GM23248 (cell line): Measurements from ENCODE around the gene AFF3. TPM values are rescaled to one million over a fixed set of nuclear protein-coding genes. Genes with fewer than 3 reads are reported as not detected.

Experiments used
- DNase-seq: peaks from one replicate; pipeline ENCODE4 v3.0.0-alpha.2; 2015
- H2AFZ ChIP-seq: fragments of 200-600 bp; sonication (generic); 2 replicates; pipeline ENCODE4 v1.6.1; 2016; ENCODE audit warnings: antibody characterized with exemption
- H3F3A ChIP-seq: fragments of 200-600 bp; sonication (generic); 2 replicates; pipeline ENCODE4 v1.6.1; 2016; ENCODE audit warnings: mild to moderate bottlenecking, antibody characterized with exemption, mixed run types; ENCODE audit not compliant: insufficient read depth
- H3K27ac ChIP-seq: fragments of 200-600 bp; sonication (generic); 2 replicates; pipeline ENCODE4 v1.5.1; 2016; ENCODE audit warnings: mild to moderate bottlenecking
- H3K27me3 ChIP-seq: fragments of 200-600 bp; sonication (generic); replicated peaks from 2 replicates; pipeline ENCODE4 v1.6.1; 2016; ENCODE audit warnings: mild to moderate bottlenecking; ENCODE audit not compliant: insufficient read depth
- H3K36me3 ChIP-seq: fragments of 200-600 bp; sonication (generic); 2 replicates; pipeline ENCODE4 v1.6.1; 2016; ENCODE audit warnings: low read depth, mild to moderate bottlenecking
- H3K4me1 ChIP-seq: fragments of 200-600 bp; sonication (generic); 2 replicates; pipeline ENCODE4 v1.6.1; 2016; ENCODE audit warnings: mild to moderate bottlenecking; ENCODE audit not compliant: insufficient read depth
- H3K4me2 ChIP-seq: fragments of 200-600 bp; sonication (generic); one replicate; pipeline ENCODE4 v1.6.1; 2016; ENCODE audit warnings: mild to moderate bottlenecking; ENCODE audit not compliant: unreplicated experiment
- H3K4me3 ChIP-seq: fragments of 200-600 bp; sonication (generic); 2 replicates; pipeline ENCODE4 v1.5.1; 2016; ENCODE audit warnings: mild to moderate bottlenecking
- H3K79me2 ChIP-seq: fragments of 200-600 bp; sonication (generic); 2 replicates; pipeline ENCODE4 v1.6.1; 2016; ENCODE audit warnings: mild to moderate bottlenecking; ENCODE audit not compliant: insufficient read depth
- H3K9ac ChIP-seq: fragments of 200-600 bp; sonication (generic); 2 replicates; pipeline ENCODE4 v1.6.1; 2016; ENCODE audit warnings: mild to moderate bottlenecking
- H3K9me2 ChIP-seq: fragments of 200-600 bp; sonication (generic); 2 replicates; pipeline ENCODE4 v1.6.1; 2016; ENCODE audit warnings: mixed run types, mild to moderate bottlenecking, moderate library complexity; ENCODE audit not compliant: insufficient read depth
- H3K9me3 ChIP-seq: fragments of 200-600 bp; sonication (generic); one replicate; pipeline ENCODE4 v1.6.1; 2017; ENCODE audit warnings: low read depth
- H4K20me1 ChIP-seq: fragments of 200-600 bp; sonication (generic); 2 replicates; pipeline ENCODE4 v1.6.0; 2016; ENCODE audit not compliant: insufficient read depth
- EZH2 ChIP-seq: fragments of 200-600 bp; sonication (generic); IDR thresholded peaks from 2 replicates; pipeline ENCODE4 v1.6.1; 2018; ENCODE audit warnings: antibody characterized with exemption, mild to moderate bottlenecking; ENCODE audit not compliant: insufficient read depth, poor library complexity, severe bottlenecking
- EZH2phosphoT487 ChIP-seq: fragments of 200-600 bp; sonication (generic); IDR thresholded peaks from 2 replicates; pipeline ENCODE4 v1.6.1; 2018; ENCODE audit warnings: antibody characterized with exemption, moderate library complexity, mild to moderate bottlenecking, low read depth; ENCODE audit not compliant: insufficient read depth
- WGBS, 2 experiments: methylation state at CpG; one replicate each; pipeline ENCODE4 v1.1.6; 2015 to 2017; ENCODE audit warnings: low lambda C conversion rate in 2 of 2, low coverage in 1 of 2; ENCODE audit errors: missing lambda C conversion rate in 2 of 2; 5-methylcytosine and 5-hydroxymethylcytosine counted together
- in situ Hi-C: fragments of 300-500 bp; cut with MboI; formaldehyde crosslinking; loops from 2 replicates; pipeline ENCODE4 v1.15.0; 2020
- polyA plus RNA-seq: library from polyadenylated mRNA; unstranded; fragments of >200 nt; fragmentation: Nextera tagmentation; extraction: Ambion mirVana; gene quantifications from 2 replicates; pipeline ENCODE4 v1.2.1, GENCODE V29; 2016
- total RNA-seq: library from RNA; depleted of rRNA; stranded (reverse); fragments of >200 nt; shearing (Covaris generic); gene quantifications from 2 replicates; pipeline ENCODE4 v1.2.3, GENCODE V29; 2014

Gene AFF3
- total and polyA plus RNA-seq, 2 experiments from 2014 or later, result 0.56 to 0.86 TPM

DNA sequence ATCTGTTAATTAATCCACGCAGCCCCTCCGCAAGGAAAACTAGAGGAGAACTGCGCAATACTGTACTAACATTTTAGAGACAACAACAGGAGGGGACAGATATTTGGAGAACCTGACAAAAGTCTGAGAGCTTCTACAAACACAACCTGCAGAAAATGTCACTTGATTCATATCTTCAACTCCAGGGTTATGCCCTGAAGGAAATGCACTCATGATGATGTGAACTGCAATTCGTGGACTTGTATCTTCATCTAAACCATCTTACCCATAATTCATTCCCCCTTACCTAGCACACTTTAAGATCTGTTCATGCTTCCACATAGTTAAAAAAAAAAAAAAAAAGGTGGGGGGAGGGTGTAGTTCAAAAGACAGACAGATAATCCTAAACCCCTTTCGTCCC, 75.5 kb downstream of the AFF3 start:
- Histone ChIP-seq H3F3A (no peaks in the 10 kb centered on the region), H3K36me3 (no peaks in the 10 kb centered on the region), H3K9me2 (no peaks in the 10 kb centered on the region), H3K4me3 (no peak overlapping the region), H3K9ac (no peak overlapping the region), H3K9me3 (no peaks in the 10 kb centered on the region), H3K4me1 (no peaks in the 10 kb centered on the region), H2AFZ (no peak overlapping the region), H4K20me1 (no peaks in the 10 kb centered on the region), H3K79me2 (no peaks in the 10 kb centered on the region), H3K4me2 (no peak overlapping the region), H3K27ac (no peak overlapping the region), H3K27me3 (peaks cover 12% of the 10 kb centered on the region)
- in situ Hi-C loops, result no loop called here
- WGBS, 2 experiments, result 66 to 70% methylated on average over 5 of the region's 5 CpGs
- TF ChIP-seq EZH2phosphoT487, result no peak
- no peak for TF ChIP-seq EZH2
- DNase-seq, result no peak

DNA sequence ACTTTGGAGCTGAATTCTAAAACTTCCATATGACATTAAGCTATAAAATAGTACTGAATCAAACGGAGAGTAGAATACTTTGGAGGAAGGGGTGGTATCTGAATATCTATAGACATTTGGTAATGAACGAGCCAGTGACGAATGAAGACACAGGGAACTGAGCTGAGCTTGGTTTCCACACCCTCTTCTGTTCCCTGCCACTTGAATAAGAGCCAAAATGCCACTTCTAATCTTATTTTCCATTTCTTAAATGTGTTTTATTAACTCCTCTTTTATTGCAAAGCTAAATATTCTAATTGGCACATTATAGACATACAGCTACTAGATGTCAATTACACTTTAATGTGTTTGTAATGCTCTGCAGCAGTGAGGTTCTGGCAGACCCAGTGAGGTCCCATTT, 76.1 kb downstream of the AFF3 start:
- H2AFZ ChIP-seq, result no peak overlapping the region
- H3K4me3 ChIP-seq, result no peak overlapping the region
- WGBS, 2 experiments, result 13 to 35% methylated on average over 3 of the region's 3 CpGs
- no peaks in the 10 kb centered on the region for H3K4me1 ChIP-seq
- no peaks in the 10 kb centered on the region for H3K36me3 ChIP-seq
- no peak for DNase-seq
- no peak overlapping the region for H3K27ac ChIP-seq
- H3F3A ChIP-seq, result no peaks in the 10 kb centered on the region
- no peak for TF ChIP-seq EZH2
- no peak for TF ChIP-seq EZH2phosphoT487
- H3K79me2 ChIP-seq, result no peaks in the 10 kb centered on the region
- in situ Hi-C loops, result no loop called here
- no peaks in the 10 kb centered on the region for H4K20me1 ChIP-seq
- no peaks in the 10 kb centered on the region for H3K9me3 ChIP-seq
- no peaks in the 10 kb centered on the region for H3K9me2 ChIP-seq
- H3K4me2 ChIP-seq, result no peak overlapping the region
- H3K9ac ChIP-seq, result no peak overlapping the region
- H3K27me3 ChIP-seq, result peaks cover 9% of the 10 kb centered on the region

DNA sequence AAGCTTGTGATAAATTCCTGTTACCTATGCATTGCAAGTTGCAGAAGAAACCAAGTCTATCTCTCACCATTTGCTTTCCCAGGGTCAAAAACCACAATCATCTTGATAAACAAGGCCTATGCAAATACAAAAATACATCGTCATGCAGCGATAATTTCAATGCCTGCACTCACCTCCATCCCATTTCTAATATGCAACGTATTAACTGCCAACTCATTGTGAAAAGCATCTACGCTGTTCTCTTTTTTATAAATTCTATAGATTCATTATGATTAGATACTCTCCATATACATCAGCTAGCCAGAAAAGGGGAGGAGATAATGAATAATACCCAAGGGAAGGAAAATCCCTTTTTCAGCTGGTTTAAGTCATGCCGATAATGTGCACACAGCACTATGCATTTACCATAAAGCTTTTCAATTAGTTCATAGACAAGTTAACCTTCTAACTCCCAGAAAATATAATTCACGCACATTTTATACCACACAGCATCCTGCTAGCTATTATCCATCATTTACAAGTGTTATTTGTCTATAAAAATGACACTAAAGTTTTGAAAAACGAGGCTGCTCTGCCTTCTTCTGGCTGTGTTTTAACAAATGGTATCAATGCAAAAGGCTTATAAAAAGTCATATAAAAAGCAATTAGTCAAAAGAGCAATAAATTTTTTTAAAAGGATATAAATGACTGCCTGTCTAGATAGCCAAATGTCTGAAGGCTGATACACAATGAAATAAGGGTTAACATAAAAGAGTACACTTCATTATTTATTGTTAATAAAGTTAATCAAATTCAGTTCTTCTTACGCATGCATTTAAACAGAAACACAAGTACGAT, 77.6 kb downstream of the AFF3 start:
- H3K9me3 ChIP-seq, result no peaks in the 10 kb centered on the region
- 79 to 82% methylated on average over 9 of the region's 9 CpGs for WGBS, 2 experiments
- H3K27me3 ChIP-seq, result peaks cover 8% of the 10 kb centered on the region
- H3K4me3 ChIP-seq, result no peak overlapping the region
- no peaks in the 10 kb centered on the region for H4K20me1 ChIP-seq
- H2AFZ ChIP-seq, result no peak overlapping the region
- no peak overlapping the region for H3K4me2 ChIP-seq
- no peaks in the 10 kb centered on the region for H3K9me2 ChIP-seq
- no peak for DNase-seq
- no peaks in the 10 kb centered on the region for H3K36me3 ChIP-seq
- no peaks in the 10 kb centered on the region for H3F3A ChIP-seq
- H3K27ac ChIP-seq, result no peak overlapping the region
- H3K9ac ChIP-seq, result no peak overlapping the region
- no peak for TF ChIP-seq EZH2
- no peak for TF ChIP-seq EZH2phosphoT487
- H3K4me1 ChIP-seq, result no peaks in the 10 kb centered on the region
- in situ Hi-C loops, result no loop called here
- no peaks in the 10 kb centered on the region for H3K79me2 ChIP-seq

DNA sequence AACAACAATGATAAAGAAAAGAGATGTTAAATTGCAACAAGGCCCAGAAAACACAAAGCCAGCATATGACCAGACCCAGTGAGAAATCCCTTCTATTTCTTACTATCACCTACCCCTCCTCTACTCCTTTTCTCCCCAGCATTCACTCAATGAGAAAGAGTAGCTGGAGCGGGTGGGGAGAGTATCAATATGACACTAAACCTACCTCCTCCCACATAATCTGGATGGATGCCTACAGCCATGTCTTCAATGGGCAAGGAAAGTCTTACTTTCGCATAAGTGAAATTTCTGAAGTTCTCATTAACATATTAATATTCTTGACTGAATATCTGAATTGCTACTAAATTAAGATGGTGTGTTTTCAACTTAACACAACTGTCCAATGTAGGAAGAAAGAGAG, 78.2 kb downstream of the AFF3 start:
- Histone ChIP-seq H3K79me2 (no peaks in the 10 kb centered on the region), H3K9ac (no peak overlapping the region), H3F3A (no peaks in the 10 kb centered on the region), H2AFZ (no peak overlapping the region), H3K27me3 (peaks cover 1% of the 10 kb centered on the region), H3K4me1 (no peaks in the 10 kb centered on the region), H3K4me2 (no peak overlapping the region), H3K36me3 (no peaks in the 10 kb centered on the region), H3K4me3 (no peak overlapping the region), H3K9me3 (no peaks in the 10 kb centered on the region), H3K9me2 (no peaks in the 10 kb centered on the region), H3K27ac (no peak overlapping the region), H4K20me1 (no peaks in the 10 kb centered on the region)
- in situ Hi-C loops, result no loop called here
- 92 to 95% methylated on average over 2 of the region's 2 CpGs for WGBS, 2 experiments
- TF ChIP-seq EZH2 (no peak), EZH2phosphoT487 (no peak)
- no peak for DNase-seq
